ENCODE data around the gene USP43.
A peak's percentile ranks its signal among the peaks of the same experiment; 100 is the strongest.
"Not testable (repeated sequence)": the region's sequence is repeated elsewhere in the genome, so short reads cannot be mapped to it uniquely, and the experiment has no call there.

Gene USP43

GRCh38 chr17:9644910-9645751 lies at the start of gene USP43:
Gene USP43 (plus strand): TSS chr17:9645517. CDS start chr17:9645633, 116 bp downstream.
- DNase-seq (ENCODE audit: low read depth in 2 of 3, low spot score in 2 of 3), result peak in 2 of 3 experiments; percentile 14 to 17

GRCh38 chr17:9597638-9598037 lies 47.7 kb upstream of the USP43 start:
- not testable (repeated sequence) for DNase-seq (ENCODE audit: low read depth in 2 of 3, low spot score in 2 of 3)

GRCh38 chr17:9598661-9599060 lies 46.7 kb upstream of the USP43 start:
- no peak for DNase-seq (ENCODE audit: low read depth in 2 of 3, low spot score in 2 of 3)

- not testable (repeated sequence) for DNase-seq (ENCODE audit: low read depth in 2 of 3, low spot score in 2 of 3)
These were observed 40.7 kb upstream of the USP43 start for GRCh38 chr17:9604583-9604982.

- DNase-seq (ENCODE audit: low read depth in 2 of 3, low spot score in 2 of 3), result no peak
These were observed 38.9 kb upstream of the USP43 start for GRCh38 chr17:9606453-9606852.

GRCh38 chr17:9607058-9607457 lies 38.3 kb upstream of the USP43 start:
- DNase-seq (ENCODE audit: low read depth in 2 of 3, low spot score in 2 of 3), result not testable (repeated sequence)

GRCh38 chr17:9611557-9611956 lies 33.8 kb upstream of the USP43 start:
- no peak for DNase-seq (ENCODE audit: low read depth in 2 of 3, low spot score in 2 of 3)

- DNase-seq (ENCODE audit: low read depth in 2 of 3, low spot score in 2 of 3), result no peak
These were observed 33.3 kb upstream of the USP43 start for GRCh38 chr17:9612006-9612405.

GRCh38 chr17:9615486-9615885 lies 29.8 kb upstream of the USP43 start:
- no peak for DNase-seq (ENCODE audit: low read depth in 2 of 3, low spot score in 2 of 3)

- DNase-seq (ENCODE audit: low read depth in 2 of 3, low spot score in 2 of 3), result no peak
These were observed 22.4 kb upstream of the USP43 start for GRCh38 chr17:9622961-9623360.

- no peak for DNase-seq (ENCODE audit: low read depth in 2 of 3, low spot score in 2 of 3)
These were observed 16.8 kb upstream of the USP43 start for GRCh38 chr17:9628509-9628908.

GRCh38 chr17:9632741-9633140 lies 12.6 kb upstream of the USP43 start:
- no peak for DNase-seq (ENCODE audit: low read depth in 2 of 3, low spot score in 2 of 3)

- DNase-seq (ENCODE audit: low read depth in 2 of 3, low spot score in 2 of 3), result no peak
These were observed 10.0 kb upstream of the USP43 start for GRCh38 chr17:9635340-9635739.

GRCh38 chr17:9636501-9636900 lies 8.8 kb upstream of the USP43 start:
- no peak for DNase-seq (ENCODE audit: low read depth in 2 of 3, low spot score in 2 of 3)

GRCh38 chr17:9640388-9640787 lies 4.9 kb upstream of the USP43 start:
- DNase-seq (ENCODE audit: low read depth in 2 of 3, low spot score in 2 of 3), result not testable (repeated sequence)

- DNase-seq (ENCODE audit: low read depth in 2 of 3, low spot score in 2 of 3), result no peak
These were observed 1.7 kb upstream of the USP43 start for GRCh38 chr17:9643611-9644010.

GRCh38 chr17:9645851-9646545 lies 681 bp downstream of the USP43 start:
- peak in 1 of 3 experiments; percentile 3 for DNase-seq (ENCODE audit: low read depth in 2 of 3, low spot score in 2 of 3)

- no peak for DNase-seq (ENCODE audit: low read depth in 2 of 3, low spot score in 2 of 3)
These were observed 1.2 kb downstream of the USP43 start for GRCh38 chr17:9646546-9646885.

- DNase-seq (ENCODE audit: low read depth in 2 of 3, low spot score in 2 of 3), result no peak
These were observed 1.7 kb downstream of the USP43 start for GRCh38 chr17:9647014-9647413.

- DNase-seq (ENCODE audit: low read depth in 2 of 3, low spot score in 2 of 3), result no peak
These were observed 3.3 kb downstream of the USP43 start for GRCh38 chr17:9648521-9649110.

GRCh38 chr17:9658593-9659211 lies 13.4 kb downstream of the USP43 start:
- DNase-seq (ENCODE audit: low read depth in 2 of 3, low spot score in 2 of 3), result no peak

GRCh38 chr17:9661027-9661426 lies 15.7 kb downstream of the USP43 start:
- DNase-seq (ENCODE audit: low read depth in 2 of 3, low spot score in 2 of 3), result no peak

Measured in activated CD8-positive, alpha-beta memory T cell treated with anti-CD3 and anti-CD28 coated beads for 48 hours (primary cell).